Type B pancreatic cell (in vitro differentiated cells): ENCODE results near the gene CBLC. TPM values are rescaled to one million over a fixed set of nuclear protein-coding genes. Genes with fewer than 3 reads are reported as not detected.
"Not testable (repeated sequence)": the region's sequence is repeated elsewhere in the genome, so short reads cannot be mapped to it uniquely, and the experiment has no call there.

Source experiments
- DNase-seq: peaks from one replicate; pipeline ENCODE4 v3.0.0; 2021; ENCODE audit warnings: mixed read lengths; ENCODE audit not compliant: unreplicated experiment; ENCODE audit errors: extremely low spot score
- H3K27ac Mint-ChIP-seq: 2 replicates; pipeline ENCODE4 v1.8.0; 2021; ENCODE audit warnings: mild to moderate bottlenecking, mixed read lengths
- H3K27me3 Mint-ChIP-seq: 2 replicates; pipeline ENCODE4 v1.8.0; 2021; ENCODE audit warnings: mixed read lengths
- H3K36me3 Mint-ChIP-seq: 2 replicates; pipeline ENCODE4 v1.8.0; 2021; ENCODE audit warnings: mixed read lengths
- H3K4me1 Mint-ChIP-seq: one replicate; pipeline ENCODE4 v1.8.0; 2021; ENCODE audit warnings: mixed read lengths; ENCODE audit not compliant: unreplicated experiment
- H3K4me3 Mint-ChIP-seq: 2 replicates; pipeline ENCODE4 v1.8.0; 2021; ENCODE audit warnings: mild to moderate bottlenecking, mixed read lengths
- H3K9me3 Mint-ChIP-seq: 2 replicates; pipeline ENCODE4 v1.8.0; 2021; ENCODE audit warnings: mixed read lengths
- CTCF ChIP-seq: fragments of 200-600 bp; sonication (generic); conservative IDR thresholded peaks from 2 replicates; pipeline ENCODE4 v1.5.0; 2021; ENCODE audit warnings: antibody characterized with exemption, mild to moderate bottlenecking
- total RNA-seq: library from RNA; stranded (reverse); gene quantifications from 2 replicates; pipeline ENCODE4 v1.2.1, GENCODE V29; 2021; ENCODE audit warnings: low replicate concordance

Gene CBLC
- total RNA-seq, 1 donor from 2014 or later, result 13.9 TPM

GRCh38 chr19:44824761-44825160 lies 47.1 kb downstream of the CBLC start:
- H3K4me3 Mint-ChIP-seq, result no peak overlapping the region
- DNase-seq, result no peak
- no peak overlapping the region for H3K27ac Mint-ChIP-seq
- H3K4me1 Mint-ChIP-seq, result no peaks in the 10 kb centered on the region
- H3K9me3 Mint-ChIP-seq, result no peaks in the 10 kb centered on the region
- H3K36me3 Mint-ChIP-seq, result no peaks in the 10 kb centered on the region
- TF ChIP-seq CTCF, result no peak
- H3K27me3 Mint-ChIP-seq, result peaks cover 16% of the 10 kb centered on the region

- H3K36me3 Mint-ChIP-seq, H3K27ac Mint-ChIP-seq, DNase-seq, H3K4me3 Mint-ChIP-seq, H3K9me3 Mint-ChIP-seq, H3K4me1 Mint-ChIP-seq: not testable (repeated sequence)
- peaks cover 14% of the 10 kb centered on the region for H3K27me3 Mint-ChIP-seq
Observed at GRCh38 chr19:44832875-44833274, 55.2 kb downstream of the CBLC start.

- peaks cover 14% of the 10 kb centered on the region for H3K27me3 Mint-ChIP-seq
- H3K27ac Mint-ChIP-seq, H3K4me3 Mint-ChIP-seq, H3K4me1 Mint-ChIP-seq, H3K36me3 Mint-ChIP-seq, DNase-seq, H3K9me3 Mint-ChIP-seq: not testable (repeated sequence)
Observed at GRCh38 chr19:44834399-44834798, 56.7 kb downstream of the CBLC start.

- H3K4me1 Mint-ChIP-seq, result no peaks in the 10 kb centered on the region
- no peaks in the 10 kb centered on the region for H3K9me3 Mint-ChIP-seq
- no peak overlapping the region for H3K27ac Mint-ChIP-seq
- no peaks in the 10 kb centered on the region for H3K36me3 Mint-ChIP-seq
- no peak overlapping the region for H3K4me3 Mint-ChIP-seq
- peaks cover 9% of the 10 kb centered on the region for H3K27me3 Mint-ChIP-seq
- DNase-seq, result no peak
- TF ChIP-seq CTCF, result no peak
Observed at GRCh38 chr19:44839276-44839675, 61.6 kb downstream of the CBLC start.

GRCh38 chr19:44840811-44841210 lies 63.1 kb downstream of the CBLC start:
- Mint-ChIP-seq H3K27me3 (peaks cover 3% of the 10 kb centered on the region), H3K4me3 (no peak overlapping the region), H3K4me1 (peaks cover 5% of the 10 kb centered on the region), H3K27ac (no peak overlapping the region), H3K36me3 (no peaks in the 10 kb centered on the region), H3K9me3 (no peaks in the 10 kb centered on the region)
- DNase-seq, result no peak
- TF ChIP-seq CTCF, result no peak

GRCh38 chr19:44841231-44841630 lies 63.5 kb downstream of the CBLC start:
- H3K9me3 Mint-ChIP-seq, result no peaks in the 10 kb centered on the region
- H3K4me3 Mint-ChIP-seq, result no peak overlapping the region
- H3K27ac Mint-ChIP-seq, result no peak overlapping the region
- H3K36me3 Mint-ChIP-seq, result no peaks in the 10 kb centered on the region
- peaks cover 3% of the 10 kb centered on the region for H3K27me3 Mint-ChIP-seq
- peaks cover 5% of the 10 kb centered on the region for H3K4me1 Mint-ChIP-seq
- no peak for DNase-seq
- no peak for TF ChIP-seq CTCF

GRCh38 chr19:44845286-44845611 lies 67.6 kb downstream of the CBLC start:
- Mint-ChIP-seq H3K27ac (peak overlapping the region; percentile 95), H3K27me3 (no peaks in the 10 kb centered on the region), H3K36me3 (no peaks in the 10 kb centered on the region), H3K9me3 (no peaks in the 10 kb centered on the region), H3K4me1 (peaks cover 20% of the 10 kb centered on the region), H3K4me3 (peak overlapping the region; percentile 96)
- no peak for TF ChIP-seq CTCF
- DNase-seq, result no peak
